Smooth muscle cell (in vitro differentiated cells): ENCODE results near the gene PNPLA2. TPM values are rescaled to one million over a fixed set of nuclear protein-coding genes. Genes with fewer than 3 reads are reported as not detected.

Experiments
- DNase-seq: peaks from one replicate; lab custom pipeline; 2025; ENCODE audit not compliant: unreplicated experiment; lab: John Stamatoyannopoulos, UW
- H2AFZ ChIP-seq: fragments of 200-600 bp; sonication (generic); 2 replicates; pipeline ENCODE4 v1.6.0; 2016; ENCODE audit warnings: antibody characterized with exemption, low read depth, mild to moderate bottlenecking
- H3F3A ChIP-seq: fragments of 200-600 bp; sonication (generic); 2 replicates; pipeline ENCODE4 v1.6.0; 2017; ENCODE audit warnings: antibody characterized with exemption, low read depth
- H3K27ac ChIP-seq: fragments of 200-600 bp; sonication (generic); 2 replicates; pipeline ENCODE4 v1.5.1; 2016; ENCODE audit warnings: low read depth, mild to moderate bottlenecking
- H3K27me3 ChIP-seq: fragments of 200-600 bp; sonication (generic); 2 replicates; pipeline ENCODE4 v1.6.1; 2016; ENCODE audit warnings: low read depth, mild to moderate bottlenecking
- H3K36me3 ChIP-seq: fragments of 200-600 bp; sonication (generic); 2 replicates; pipeline ENCODE4 v1.5.1; 2016; ENCODE audit warnings: low read depth
- H3K4me1 ChIP-seq: fragments of 200-600 bp; sonication (generic); 2 replicates; pipeline ENCODE4 v1.5.1; 2016; ENCODE audit warnings: low read depth
- H3K4me2 ChIP-seq: fragments of 200-600 bp; sonication (generic); 2 replicates; pipeline ENCODE4 v1.6.0; 2016; ENCODE audit warnings: mild to moderate bottlenecking
- H3K4me3 ChIP-seq: fragments of 200-600 bp; sonication (generic); 2 replicates; pipeline ENCODE4 v1.5.1; 2016; ENCODE audit warnings: mild to moderate bottlenecking
- H3K79me2 ChIP-seq: fragments of 200-600 bp; sonication (generic); 2 replicates; pipeline ENCODE4 v1.6.0; 2016; ENCODE audit warnings: low read depth, mild to moderate bottlenecking
- H3K9ac ChIP-seq: fragments of 200-600 bp; sonication (generic); 2 replicates; pipeline ENCODE4 v1.6.0; 2016; ENCODE audit warnings: low read depth
- H3K9me3 ChIP-seq: fragments of 200-600 bp; sonication (generic); replicated peaks from 2 replicates; pipeline ENCODE4 v1.5.1; 2016; ENCODE audit warnings: low read depth
- H4K20me1 ChIP-seq: fragments of 200-600 bp; sonication (generic); 2 replicates; pipeline ENCODE4 v1.6.0; 2016; ENCODE audit warnings: low read depth
- CTCF ChIP-seq: fragments of 200-600 bp; sonication (generic); IDR thresholded peaks from 2 replicates; pipeline ENCODE4 v1.5.1; 2017; ENCODE audit warnings: borderline replicate concordance, mild to moderate bottlenecking, antibody characterized with exemption; ENCODE audit not compliant: insufficient read depth, poor library complexity, severe bottlenecking
- WGBS: methylation state at CpG from one replicate; pipeline ENCODE4 v1.1.7; 2016; ENCODE audit warnings: low lambda C conversion rate; 5-methylcytosine and 5-hydroxymethylcytosine counted together
- polyA plus RNA-seq: library from polyadenylated mRNA; unstranded; fragments of >200 nt; fragmentation: Nextera tagmentation; extraction: Ambion mirVana; gene quantifications from 2 replicates; pipeline ENCODE4 v1.2.1, GENCODE V29; 2016
- total RNA-seq: library from RNA; depleted of rRNA; stranded (reverse); fragments of >200 nt; gene quantifications from 2 replicates; pipeline ENCODE4 v1.2.3, GENCODE V29; 2014

The PNPLA2 gene
- total and polyA plus RNA-seq, 2 experiments from 2014 or later, result 12.4 to 26.4 TPM

GRCh38 chr11:869399-870126 is 50.8 kb downstream of the PNPLA2 start:
- no peaks in the 10 kb centered on the region for H3K4me1 ChIP-seq
- H3K9ac ChIP-seq, result no peak overlapping the region
- peaks cover 10% of the 10 kb centered on the region for H4K20me1 ChIP-seq
- H3K4me2 ChIP-seq, result no peak overlapping the region
- H2AFZ ChIP-seq, result no peak overlapping the region
- no peak overlapping the region for H3K4me3 ChIP-seq
- 95% methylated on average over 24 of the region's 25 CpGs for WGBS
- H3K9me3 ChIP-seq, result no peaks in the 10 kb centered on the region
- H3K27ac ChIP-seq, result no peak overlapping the region
- no peak for TF ChIP-seq CTCF
- DNase-seq, result no peak
- H3K27me3 ChIP-seq, result no peaks in the 10 kb centered on the region
- H3K36me3 ChIP-seq, result no peaks in the 10 kb centered on the region
- no peaks in the 10 kb centered on the region for H3K79me2 ChIP-seq
- H3F3A ChIP-seq, result no peaks in the 10 kb centered on the region

- no peaks in the 10 kb centered on the region for H3K9me3 ChIP-seq
- peaks cover 10% of the 10 kb centered on the region for H4K20me1 ChIP-seq
- H3K36me3 ChIP-seq, result no peaks in the 10 kb centered on the region
- no peak for DNase-seq
- H3K79me2 ChIP-seq, result no peaks in the 10 kb centered on the region
- 82% methylated on average over 8 of the region's 8 CpGs for WGBS
- H3F3A ChIP-seq, result no peaks in the 10 kb centered on the region
- no peak overlapping the region for H3K4me3 ChIP-seq
- H3K9ac ChIP-seq, result no peak overlapping the region
- H3K4me2 ChIP-seq, result no peak overlapping the region
- no peak overlapping the region for H2AFZ ChIP-seq
- H3K27ac ChIP-seq, result no peak overlapping the region
- no peak for TF ChIP-seq CTCF
- H3K27me3 ChIP-seq, result no peaks in the 10 kb centered on the region
- H3K4me1 ChIP-seq, result no peaks in the 10 kb centered on the region
These were observed 51.4 kb downstream of the PNPLA2 start for GRCh38 chr11:870127-870413.

- H3K27me3 ChIP-seq, result no peaks in the 10 kb centered on the region
- H3K36me3 ChIP-seq, result no peaks in the 10 kb centered on the region
- no peaks in the 10 kb centered on the region for H3F3A ChIP-seq
- no peak overlapping the region for H2AFZ ChIP-seq
- WGBS, result 95% methylated on average over 8 of the region's 8 CpGs
- H4K20me1 ChIP-seq, result peaks cover 10% of the 10 kb centered on the region
- no peak overlapping the region for H3K27ac ChIP-seq
- no peaks in the 10 kb centered on the region for H3K79me2 ChIP-seq
- no peaks in the 10 kb centered on the region for H3K9me3 ChIP-seq
- DNase-seq, result no peak
- no peaks in the 10 kb centered on the region for H3K4me1 ChIP-seq
- no peak for TF ChIP-seq CTCF
- no peak overlapping the region for H3K4me3 ChIP-seq
- H3K4me2 ChIP-seq, result no peak overlapping the region
- no peak overlapping the region for H3K9ac ChIP-seq
These were observed 51.7 kb downstream of the PNPLA2 start for GRCh38 chr11:870418-870817.

GRCh38 chr11:871472-871871 is 52.8 kb downstream of the PNPLA2 start:
- no peak for DNase-seq
- Histone ChIP-seq H3K27ac (no peak overlapping the region), H3K4me2 (no peak overlapping the region), H3K27me3 (no peaks in the 10 kb centered on the region), H3K79me2 (no peaks in the 10 kb centered on the region), H3K4me1 (no peaks in the 10 kb centered on the region), H3K36me3 (no peaks in the 10 kb centered on the region), H2AFZ (no peak overlapping the region), H3K9ac (no peak overlapping the region), H3F3A (no peaks in the 10 kb centered on the region), H4K20me1 (peaks cover 7% of the 10 kb centered on the region), H3K9me3 (no peaks in the 10 kb centered on the region), H3K4me3 (no peak overlapping the region)
- TF ChIP-seq CTCF, result no peak
- WGBS, result 82% methylated on average over 9 of the region's 9 CpGs
